Neural cell (in vitro differentiated cells): ENCODE results near the gene ZFP69.

Source experiments
- CTCF ChIP-seq: fragments of 450-650 bp; IDR thresholded peaks from 2 replicates; pipeline ENCODE4 v1.5.1; 2014; ENCODE audit warnings: antibody characterized with exemption, mild to moderate bottlenecking, moderate library complexity; ENCODE audit not compliant: poor library complexity, severe bottlenecking
- EP300 ChIP-seq: fragments of 450-650 bp; conservative IDR thresholded peaks from 2 replicates; pipeline ENCODE4 v1.6.1; 2014; ENCODE audit warnings: antibody characterized with exemption, mild to moderate bottlenecking, moderate library complexity; ENCODE audit not compliant: poor library complexity, severe bottlenecking
- MXI1 ChIP-seq: fragments of 450-650 bp; conservative IDR thresholded peaks from 2 replicates; pipeline ENCODE4 v1.6.1; 2014; ENCODE audit warnings: antibody characterized with exemption, mild to moderate bottlenecking; ENCODE audit not compliant: poor library complexity, severe bottlenecking
- POLR2AphosphoS5 ChIP-seq: IDR thresholded peaks from 2 replicates; pipeline ENCODE4 v1.6.1; 2012
- RAD21 ChIP-seq: fragments of 450-650 bp; conservative IDR thresholded peaks from 2 replicates; pipeline ENCODE4 v1.6.1; 2014; ENCODE audit warnings: antibody characterized with exemption, mild to moderate bottlenecking, moderate library complexity
- REST ChIP-seq: IDR thresholded peaks from 2 replicates; pipeline ENCODE4 v1.6.1; 2012; ENCODE audit warnings: borderline replicate concordance
- SMC3 ChIP-seq: fragments of 450-650 bp; conservative IDR thresholded peaks from 2 replicates; pipeline ENCODE4 v1.6.1; 2014; ENCODE audit warnings: antibody characterized with exemption, mild to moderate bottlenecking, moderate library complexity; ENCODE audit not compliant: poor library complexity
- TAF1 ChIP-seq: IDR thresholded peaks from 2 replicates; pipeline ENCODE4 v1.6.1; 2012; ENCODE audit warnings: low read depth

GRCh38 chr1:40451238-40451585 lies 25.9 kb upstream of the ZFP69 start:
- TF ChIP-seq CTCF (no peak), EP300 (no peak), SMC3 (no peak), POLR2AphosphoS5 (no peak), TAF1 (no peak), REST (no peak), MXI1 (no peak), RAD21 (no peak)
